NT2/D1 (cell line): ENCODE measurements around the gene POU5F2.

Source experiments
- DNase-seq: peaks from one replicate; pipeline ENCODE4 v3.0.0-alpha.2; 2011; ENCODE audit warnings: low read depth, low spot score
- H3K27me3 ChIP-seq: 2 replicates; pipeline ENCODE4 v1.6.0; 2011; ENCODE audit warnings: mild to moderate bottlenecking; ENCODE audit not compliant: insufficient read length, insufficient read depth
- H3K36me3 ChIP-seq: 2 replicates; pipeline ENCODE4 v1.6.1; 2011; ENCODE audit warnings: mild to moderate bottlenecking, low read length, mixed read lengths; ENCODE audit not compliant: insufficient read depth, insufficient read length
- H3K4me1 ChIP-seq: 2 replicates; pipeline ENCODE4 v1.5.1; 2011; ENCODE audit not compliant: insufficient read depth, insufficient read length
- H3K4me3 ChIP-seq: 2 replicates; pipeline ENCODE4 v1.5.1; 2011; ENCODE audit warnings: low read depth; ENCODE audit not compliant: insufficient read length
- H3K9ac ChIP-seq: 2 replicates; pipeline ENCODE4 v1.6.0; 2011; ENCODE audit warnings: low read depth; ENCODE audit not compliant: insufficient read length
- H3K9me3 ChIP-seq: 2 replicates; pipeline ENCODE4 v1.5.1; 2011; ENCODE audit warnings: mild to moderate bottlenecking, low read length; ENCODE audit not compliant: insufficient read depth
- SUZ12 ChIP-seq: IDR thresholded peaks from 2 replicates; pipeline ENCODE4 v1.6.1; 2011; ENCODE audit not compliant: insufficient read length, insufficient read depth; ENCODE audit errors: extremely low read depth
- YY1 ChIP-seq: IDR thresholded peaks from 2 replicates; pipeline ENCODE4 v1.6.1; 2011; ENCODE audit not compliant: insufficient read length, insufficient read depth
- ZNF274 ChIP-seq: IDR thresholded peaks from 2 replicates; pipeline ENCODE4 v1.6.1; 2011; ENCODE audit warnings: mild to moderate bottlenecking, low read depth, low read length

The POU5F2 gene

GRCh38 chr5:93726595-93726994, 14.8 kb downstream of the POU5F2 start:
- Histone ChIP-seq H3K9ac (no peak overlapping the region), H3K9me3 (no peaks in the 10 kb centered on the region), H3K4me3 (no peak overlapping the region), H3K4me1 (no peaks in the 10 kb centered on the region), H3K36me3 (no peaks in the 10 kb centered on the region), H3K27me3 (no peaks in the 10 kb centered on the region)
- no peak for DNase-seq
- TF ChIP-seq SUZ12, result no peak
- no peak for TF ChIP-seq YY1
- TF ChIP-seq ZNF274, result no peak

GRCh38 chr5:93724791-93725190, 16.6 kb downstream of the POU5F2 start:
- Histone ChIP-seq H3K4me1 (no peaks in the 10 kb centered on the region), H3K4me3 (no peak overlapping the region), H3K9me3 (no peaks in the 10 kb centered on the region), H3K36me3 (no peaks in the 10 kb centered on the region), H3K9ac (no peak overlapping the region), H3K27me3 (no peaks in the 10 kb centered on the region)
- no peak for DNase-seq
- TF ChIP-seq ZNF274 (no peak), SUZ12 (no peak), YY1 (no peak)

DNA sequence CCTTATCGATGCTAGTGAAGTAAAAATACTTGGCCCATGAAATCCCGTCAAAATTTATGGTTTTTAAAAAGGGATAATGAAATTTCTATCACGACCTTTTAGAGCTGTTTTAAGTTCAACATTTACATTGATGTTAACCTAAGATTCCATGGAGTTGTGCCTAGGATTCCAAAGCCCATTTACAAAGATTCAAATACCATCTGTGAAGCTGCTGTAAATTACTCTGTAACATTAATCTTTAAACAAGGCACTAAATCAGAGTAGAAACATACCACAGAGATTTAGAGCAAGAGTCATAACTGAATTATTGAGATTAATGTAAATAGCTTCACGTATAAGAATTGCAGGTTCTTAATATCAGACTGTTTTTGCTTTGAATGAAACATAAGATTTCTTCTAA, 17.7 kb downstream of the POU5F2 start:
- Histone ChIP-seq H3K27me3 (no peaks in the 10 kb centered on the region), H3K9me3 (no peaks in the 10 kb centered on the region), H3K9ac (no peak overlapping the region), H3K4me1 (no peaks in the 10 kb centered on the region), H3K4me3 (no peak overlapping the region), H3K36me3 (no peaks in the 10 kb centered on the region)
- DNase-seq, result no peak
- no peak for TF ChIP-seq YY1
- TF ChIP-seq SUZ12, result no peak
- no peak for TF ChIP-seq ZNF274

GRCh38 chr5:93723005-93723404, 18.4 kb downstream of the POU5F2 start:
- no peaks in the 10 kb centered on the region for H3K36me3 ChIP-seq
- H3K4me3 ChIP-seq, result no peak overlapping the region
- no peaks in the 10 kb centered on the region for H3K4me1 ChIP-seq
- no peak overlapping the region for H3K9ac ChIP-seq
- no peaks in the 10 kb centered on the region for H3K9me3 ChIP-seq
- no peak for DNase-seq
- H3K27me3 ChIP-seq, result no peaks in the 10 kb centered on the region
- no peak for TF ChIP-seq SUZ12
- no peak for TF ChIP-seq ZNF274
- no peak for TF ChIP-seq YY1

DNA sequence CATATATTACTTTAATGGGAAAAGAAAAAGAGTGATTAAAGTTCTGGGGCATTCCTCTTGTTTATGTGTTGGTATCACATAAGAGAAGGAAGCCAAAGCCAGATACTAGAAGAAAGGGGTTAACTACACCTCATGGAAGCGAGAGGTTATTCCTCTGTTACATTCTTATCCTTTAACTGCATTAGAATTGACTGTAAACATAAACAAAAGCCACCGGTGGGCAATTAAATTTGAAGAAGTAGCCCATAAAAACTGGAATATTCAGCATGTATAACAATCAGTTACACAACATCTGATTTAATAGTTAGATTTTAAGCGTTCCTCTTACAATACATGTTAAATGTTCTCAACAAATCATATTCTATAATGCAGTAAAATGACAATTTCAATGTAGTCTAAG, 18.8 kb downstream of the POU5F2 start:
- H3K27me3 ChIP-seq, result no peaks in the 10 kb centered on the region
- no peaks in the 10 kb centered on the region for H3K9me3 ChIP-seq
- H3K36me3 ChIP-seq, result no peaks in the 10 kb centered on the region
- H3K4me3 ChIP-seq, result no peak overlapping the region
- DNase-seq, result no peak
- no peaks in the 10 kb centered on the region for H3K4me1 ChIP-seq
- no peak overlapping the region for H3K9ac ChIP-seq
- TF ChIP-seq SUZ12 (no peak), YY1 (no peak), ZNF274 (no peak)

DNA sequence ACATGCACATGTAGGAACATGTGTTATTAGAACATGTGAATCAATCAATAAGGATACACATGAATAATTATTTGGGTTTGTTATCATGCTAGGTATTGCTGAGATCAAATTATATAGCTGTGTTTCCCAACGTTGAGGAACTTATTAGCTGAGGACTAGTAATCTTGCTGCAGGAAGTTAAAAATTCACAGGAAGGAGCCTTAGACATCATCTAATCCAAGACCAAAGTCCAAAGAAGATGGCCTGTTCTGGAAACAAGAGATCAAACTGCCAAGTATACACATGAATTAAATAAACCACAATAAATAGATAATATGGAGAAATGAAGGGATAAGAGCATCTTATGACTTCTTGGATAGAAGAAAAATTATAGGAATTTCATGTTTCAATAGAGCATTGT, 19.9 kb downstream of the POU5F2 start:
- H3K36me3 ChIP-seq, result no peaks in the 10 kb centered on the region
- TF ChIP-seq SUZ12, result no peak
- TF ChIP-seq YY1, result no peak
- TF ChIP-seq ZNF274, result no peak
- H3K4me3 ChIP-seq, result no peak overlapping the region
- H3K9ac ChIP-seq, result no peak overlapping the region
- H3K9me3 ChIP-seq, result no peaks in the 10 kb centered on the region
- DNase-seq, result no peak
- H3K27me3 ChIP-seq, result no peaks in the 10 kb centered on the region
- no peaks in the 10 kb centered on the region for H3K4me1 ChIP-seq

DNA sequence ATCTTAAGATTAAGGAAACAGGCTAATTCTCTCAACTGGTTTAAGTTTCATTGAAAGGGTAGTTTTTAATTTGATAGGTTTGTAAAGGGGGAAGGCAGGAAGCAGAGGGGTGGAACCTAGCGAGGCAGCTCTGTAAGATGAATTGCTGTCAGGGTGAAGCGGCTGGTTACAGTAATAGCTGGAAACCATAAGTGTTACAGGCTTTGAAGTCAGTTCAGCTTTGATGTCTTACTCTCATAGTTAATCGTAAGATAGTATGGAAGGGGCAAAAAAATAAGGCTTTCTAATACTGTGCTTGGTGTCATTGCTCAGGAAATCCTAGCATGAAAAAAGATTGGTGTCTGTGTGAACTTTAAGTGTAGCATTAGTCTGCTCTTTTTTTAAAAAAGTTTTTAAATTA, 20.3 kb downstream of the POU5F2 start:
- H3K9ac ChIP-seq, result no peak overlapping the region
- no peaks in the 10 kb centered on the region for H3K27me3 ChIP-seq
- no peaks in the 10 kb centered on the region for H3K9me3 ChIP-seq
- H3K4me1 ChIP-seq, result no peaks in the 10 kb centered on the region
- no peaks in the 10 kb centered on the region for H3K36me3 ChIP-seq
- TF ChIP-seq ZNF274 (no peak), SUZ12 (no peak), YY1 (no peak)
- H3K4me3 ChIP-seq, result no peak overlapping the region
- DNase-seq, result no peak

DNA sequence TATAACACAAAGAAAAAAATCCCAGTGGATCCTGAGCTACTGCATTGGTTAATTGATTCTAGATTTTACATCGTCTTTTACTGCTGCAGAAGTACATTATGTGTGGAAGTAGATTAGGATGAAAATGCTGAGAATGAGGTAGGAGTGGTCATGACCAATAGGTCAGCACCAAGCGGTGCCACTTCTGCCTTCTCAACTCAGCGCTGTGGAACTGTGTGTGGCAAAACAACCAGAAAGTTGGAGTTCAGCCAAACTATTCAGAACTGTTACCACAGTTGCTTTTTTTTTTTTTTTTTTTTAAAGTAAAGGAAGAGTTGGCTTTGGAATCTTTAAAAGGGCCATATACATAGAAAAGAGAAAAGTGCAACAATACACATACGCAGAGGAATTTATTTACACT, 24.2 kb downstream of the POU5F2 start:
- H3K36me3 ChIP-seq, result no peaks in the 10 kb centered on the region
- DNase-seq, result no peak
- no peaks in the 10 kb centered on the region for H3K27me3 ChIP-seq
- TF ChIP-seq ZNF274 (no peak), SUZ12 (no peak), YY1 (no peak)
- no peaks in the 10 kb centered on the region for H3K9me3 ChIP-seq
- H3K4me1 ChIP-seq, result no peaks in the 10 kb centered on the region
- no peak overlapping the region for H3K4me3 ChIP-seq
- H3K9ac ChIP-seq, result no peak overlapping the region
